ENCODE measurements around the gene BOC. TPM values are rescaled to one million over a fixed set of nuclear protein-coding genes. Genes with fewer than 3 reads are reported as not detected.

The BOC gene
- total RNA-seq, 1 donor from 2014 or later, result 22.4 TPM

DNA sequence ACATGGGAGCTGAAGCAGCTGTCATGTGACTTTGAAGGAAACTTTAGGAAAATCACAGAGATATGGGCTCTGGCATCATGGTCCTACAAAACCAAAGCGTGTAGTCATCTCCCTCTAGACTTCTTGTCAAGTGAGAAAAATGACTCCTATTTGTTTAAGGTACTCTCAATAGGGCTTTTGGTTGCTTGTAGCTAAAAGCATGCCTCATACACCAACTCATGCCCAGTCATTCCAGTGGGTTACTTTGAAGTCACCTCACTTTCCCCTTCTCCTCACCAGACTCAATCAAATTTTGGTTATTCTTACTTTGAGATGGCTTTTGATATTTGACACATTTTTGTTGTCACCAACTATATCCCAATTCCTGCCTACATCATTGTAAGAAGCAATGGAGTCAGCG, 81.6 kb downstream of the BOC start:
- TF ChIP-seq, protein P1, sequence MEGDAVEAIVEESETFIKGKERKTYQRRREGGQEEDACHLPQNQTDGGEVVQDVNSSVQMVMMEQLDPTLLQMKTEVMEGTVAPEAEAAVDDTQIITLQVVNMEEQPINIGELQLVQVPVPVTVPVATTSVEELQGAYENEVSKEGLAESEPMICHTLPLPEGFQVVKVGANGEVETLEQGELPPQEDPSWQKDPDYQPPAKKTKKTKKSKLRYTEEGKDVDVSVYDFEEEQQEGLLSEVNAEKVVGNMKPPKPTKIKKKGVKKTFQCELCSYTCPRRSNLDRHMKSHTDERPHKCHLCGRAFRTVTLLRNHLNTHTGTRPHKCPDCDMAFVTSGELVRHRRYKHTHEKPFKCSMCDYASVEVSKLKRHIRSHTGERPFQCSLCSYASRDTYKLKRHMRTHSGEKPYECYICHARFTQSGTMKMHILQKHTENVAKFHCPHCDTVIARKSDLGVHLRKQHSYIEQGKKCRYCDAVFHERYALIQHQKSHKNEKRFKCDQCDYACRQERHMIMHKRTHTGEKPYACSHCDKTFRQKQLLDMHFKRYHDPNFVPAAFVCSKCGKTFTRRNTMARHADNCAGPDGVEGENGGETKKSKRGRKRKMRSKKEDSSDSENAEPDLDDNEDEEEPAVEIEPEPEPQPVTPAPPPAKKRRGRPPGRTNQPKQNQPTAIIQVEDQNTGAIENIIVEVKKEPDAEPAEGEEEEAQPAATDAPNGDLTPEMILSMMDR (IDR thresholded peaks at IDR 0.05), result no peak
- H3K27me3 Mint-ChIP-seq (ENCODE audit: unreplicated experiment), result no peaks in the 10 kb centered on the region
- H3K4me1 Mint-ChIP-seq (ENCODE audit: unreplicated experiment), result peaks cover under 1% of the 10 kb centered on the region
- H3K4me3 Mint-ChIP-seq (ENCODE audit: unreplicated experiment), result no peak overlapping the region
- H3K9me3 Mint-ChIP-seq (ENCODE audit: unreplicated experiment), result no peaks in the 10 kb centered on the region
- DNase-seq (ENCODE audit: extremely low spot score, unreplicated experiment), result no peak
- H3K36me3 Mint-ChIP-seq (ENCODE audit: unreplicated experiment), result no peaks in the 10 kb centered on the region
- no peak overlapping the region for H3K27ac Mint-ChIP-seq (ENCODE audit: unreplicated experiment)

- H3K27ac Mint-ChIP-seq (ENCODE audit: unreplicated experiment), result no peak overlapping the region
- no peaks in the 10 kb centered on the region for H3K4me1 Mint-ChIP-seq (ENCODE audit: unreplicated experiment)
- no peaks in the 10 kb centered on the region for H3K36me3 Mint-ChIP-seq (ENCODE audit: unreplicated experiment)
- no peaks in the 10 kb centered on the region for H3K27me3 Mint-ChIP-seq (ENCODE audit: unreplicated experiment)
- no peaks in the 10 kb centered on the region for H3K9me3 Mint-ChIP-seq (ENCODE audit: unreplicated experiment)
- no peak overlapping the region for H3K4me3 Mint-ChIP-seq (ENCODE audit: unreplicated experiment)
- TF ChIP-seq, protein P1 (IDR thresholded peaks at IDR 0.05), result no peak
- no peak for DNase-seq (ENCODE audit: extremely low spot score, unreplicated experiment)
These were observed 82.0 kb downstream of the BOC start for GRCh38 chr3:113293348-113293747.

- Mint-ChIP-seq H3K27me3 (ENCODE audit: unreplicated experiment) (no peaks in the 10 kb centered on the region), H3K27ac (ENCODE audit: unreplicated experiment) (no peak overlapping the region), H3K4me3 (ENCODE audit: unreplicated experiment) (no peak overlapping the region), H3K9me3 (ENCODE audit: unreplicated experiment) (no peaks in the 10 kb centered on the region), H3K4me1 (ENCODE audit: unreplicated experiment) (no peaks in the 10 kb centered on the region), H3K36me3 (ENCODE audit: unreplicated experiment) (no peaks in the 10 kb centered on the region)
- no peak for DNase-seq (ENCODE audit: extremely low spot score, unreplicated experiment)
- TF ChIP-seq, protein P1 (IDR thresholded peaks at IDR 0.05), result no peak
These were observed 84.1 kb downstream of the BOC start for GRCh38 chr3:113295463-113295862.

DNA sequence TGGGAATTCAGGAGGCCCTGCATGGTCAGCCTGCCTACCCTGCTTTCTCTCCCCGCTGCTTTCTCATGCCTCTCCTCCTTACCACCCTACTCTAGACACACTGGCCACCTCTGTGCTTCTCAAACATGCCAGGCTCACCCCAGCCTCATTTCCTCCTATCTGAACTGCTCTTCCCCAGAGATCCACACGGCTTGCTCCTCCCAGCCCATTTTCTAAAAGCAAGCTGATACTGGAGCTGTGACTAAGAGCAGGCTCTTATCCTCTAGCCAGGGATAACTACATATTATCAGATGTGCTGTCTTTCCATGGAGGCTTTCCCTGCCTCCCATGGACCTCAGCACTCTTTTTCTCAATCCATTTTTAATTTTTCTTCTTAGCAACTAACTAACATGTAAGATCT, 85.9 kb downstream of the BOC start:
- TF ChIP-seq, protein P1 (IDR thresholded peaks at IDR 0.05), result no peak
- Mint-ChIP-seq H3K9me3 (ENCODE audit: unreplicated experiment) (no peaks in the 10 kb centered on the region), H3K4me1 (ENCODE audit: unreplicated experiment) (no peaks in the 10 kb centered on the region), H3K4me3 (ENCODE audit: unreplicated experiment) (no peak overlapping the region), H3K27ac (ENCODE audit: unreplicated experiment) (no peak overlapping the region), H3K36me3 (ENCODE audit: unreplicated experiment) (peaks cover 6% of the 10 kb centered on the region), H3K27me3 (ENCODE audit: unreplicated experiment) (no peaks in the 10 kb centered on the region)
- DNase-seq (ENCODE audit: extremely low spot score, unreplicated experiment), result no peak

- Mint-ChIP-seq H3K27me3 (ENCODE audit: unreplicated experiment) (no peaks in the 10 kb centered on the region), H3K9me3 (ENCODE audit: unreplicated experiment) (no peaks in the 10 kb centered on the region), H3K36me3 (ENCODE audit: unreplicated experiment) (peaks cover 6% of the 10 kb centered on the region), H3K4me3 (ENCODE audit: unreplicated experiment) (no peak overlapping the region), H3K27ac (ENCODE audit: unreplicated experiment) (no peak overlapping the region), H3K4me1 (ENCODE audit: unreplicated experiment) (no peaks in the 10 kb centered on the region)
- TF ChIP-seq, protein P1 (IDR thresholded peaks at IDR 0.05), result no peak
- DNase-seq (ENCODE audit: extremely low spot score, unreplicated experiment), result no peak
These were observed 86.5 kb downstream of the BOC start for GRCh38 chr3:113297841-113298240.

Data from osteocyte (in vitro differentiated cells).